Smooth muscle cell (in vitro differentiated cells): ENCODE results near the gene SARDH. TPM values are rescaled to one million over a fixed set of nuclear protein-coding genes. Genes with fewer than 3 reads are reported as not detected.

ENCODE experiments used
- DNase-seq: peaks from one replicate; lab custom pipeline; 2025; ENCODE audit not compliant: unreplicated experiment; lab: John Stamatoyannopoulos, UW
- H2AFZ ChIP-seq: fragments of 200-600 bp; sonication (generic); 2 replicates; pipeline ENCODE4 v1.6.0; 2016; ENCODE audit warnings: antibody characterized with exemption, low read depth, mild to moderate bottlenecking
- H3F3A ChIP-seq: fragments of 200-600 bp; sonication (generic); 2 replicates; pipeline ENCODE4 v1.6.0; 2017; ENCODE audit warnings: antibody characterized with exemption, low read depth
- H3K27ac ChIP-seq: fragments of 200-600 bp; sonication (generic); 2 replicates; pipeline ENCODE4 v1.5.1; 2016; ENCODE audit warnings: low read depth, mild to moderate bottlenecking
- H3K27me3 ChIP-seq: fragments of 200-600 bp; sonication (generic); 2 replicates; pipeline ENCODE4 v1.6.1; 2016; ENCODE audit warnings: low read depth, mild to moderate bottlenecking
- H3K36me3 ChIP-seq: fragments of 200-600 bp; sonication (generic); 2 replicates; pipeline ENCODE4 v1.5.1; 2016; ENCODE audit warnings: low read depth
- H3K4me1 ChIP-seq: fragments of 200-600 bp; sonication (generic); 2 replicates; pipeline ENCODE4 v1.5.1; 2016; ENCODE audit warnings: low read depth
- H3K4me2 ChIP-seq: fragments of 200-600 bp; sonication (generic); 2 replicates; pipeline ENCODE4 v1.6.0; 2016; ENCODE audit warnings: mild to moderate bottlenecking
- H3K4me3 ChIP-seq: fragments of 200-600 bp; sonication (generic); 2 replicates; pipeline ENCODE4 v1.5.1; 2016; ENCODE audit warnings: mild to moderate bottlenecking
- H3K79me2 ChIP-seq: fragments of 200-600 bp; sonication (generic); 2 replicates; pipeline ENCODE4 v1.6.0; 2016; ENCODE audit warnings: low read depth, mild to moderate bottlenecking
- H3K9ac ChIP-seq: fragments of 200-600 bp; sonication (generic); 2 replicates; pipeline ENCODE4 v1.6.0; 2016; ENCODE audit warnings: low read depth
- H3K9me3 ChIP-seq: fragments of 200-600 bp; sonication (generic); replicated peaks from 2 replicates; pipeline ENCODE4 v1.5.1; 2016; ENCODE audit warnings: low read depth
- H4K20me1 ChIP-seq: fragments of 200-600 bp; sonication (generic); 2 replicates; pipeline ENCODE4 v1.6.0; 2016; ENCODE audit warnings: low read depth
- CTCF ChIP-seq: fragments of 200-600 bp; sonication (generic); IDR thresholded peaks from 2 replicates; pipeline ENCODE4 v1.5.1; 2017; ENCODE audit warnings: borderline replicate concordance, mild to moderate bottlenecking, antibody characterized with exemption; ENCODE audit not compliant: insufficient read depth, poor library complexity, severe bottlenecking
- WGBS: methylation state at CpG from one replicate; pipeline ENCODE4 v1.1.7; 2016; ENCODE audit warnings: low lambda C conversion rate; 5-methylcytosine and 5-hydroxymethylcytosine counted together
- polyA plus RNA-seq: library from polyadenylated mRNA; unstranded; fragments of >200 nt; fragmentation: Nextera tagmentation; extraction: Ambion mirVana; gene quantifications from 2 replicates; pipeline ENCODE4 v1.2.1, GENCODE V29; 2016
- total RNA-seq: library from RNA; depleted of rRNA; stranded (reverse); fragments of >200 nt; gene quantifications from 2 replicates; pipeline ENCODE4 v1.2.3, GENCODE V29; 2014

The SARDH gene
- total and polyA plus RNA-seq, 2 experiments from 2014 or later: 3.3 to 10.1 TPM

GRCh38 chr9:133783331-133783731 is 45.2 kb upstream of the SARDH start:
- Histone ChIP-seq H3F3A (peaks cover 7% of the 10 kb centered on the region), H3K27ac (no peak overlapping the region), H4K20me1 (peaks cover 39% of the 10 kb centered on the region), H3K9me3 (no peaks in the 10 kb centered on the region), H3K9ac (no peak overlapping the region), H2AFZ (no peak overlapping the region), H3K27me3 (no peaks in the 10 kb centered on the region), H3K36me3 (no peaks in the 10 kb centered on the region), H3K79me2 (no peaks in the 10 kb centered on the region), H3K4me1 (no peaks in the 10 kb centered on the region), H3K4me2 (no peak overlapping the region), H3K4me3 (no peak overlapping the region)
- WGBS: 93% methylated on average over 4 of the region's 13 CpGs
- TF ChIP-seq CTCF: no peak
- DNase-seq: no peak

GRCh38 chr9:133782157-133783130 is 44.3 kb upstream of the SARDH start:
- Histone ChIP-seq H4K20me1 (peaks cover 34% of the 10 kb centered on the region), H3K4me1 (no peaks in the 10 kb centered on the region), H3F3A (peaks cover 7% of the 10 kb centered on the region), H2AFZ (no peak overlapping the region), H3K4me2 (peak overlapping the region; percentile 15), H3K79me2 (no peaks in the 10 kb centered on the region), H3K9ac (no peak overlapping the region), H3K27ac (peak overlapping the region; percentile 32), H3K27me3 (no peaks in the 10 kb centered on the region), H3K36me3 (no peaks in the 10 kb centered on the region), H3K4me3 (no peak overlapping the region), H3K9me3 (no peaks in the 10 kb centered on the region)
- peak; percentile 13 for DNase-seq
- 50% methylated on average over 16 of the region's 16 CpGs for WGBS
- TF ChIP-seq CTCF: peak; percentile 85

GRCh38 chr9:133781828-133782135 is 43.6 kb upstream of the SARDH start:
- Histone ChIP-seq H2AFZ (no peak overlapping the region), H3K9ac (no peak overlapping the region), H3K79me2 (no peaks in the 10 kb centered on the region), H4K20me1 (peaks cover 27% of the 10 kb centered on the region), H3K27me3 (no peaks in the 10 kb centered on the region), H3K36me3 (no peaks in the 10 kb centered on the region), H3K4me2 (peak overlapping the region; percentile 4), H3K27ac (no peak overlapping the region), H3K9me3 (no peaks in the 10 kb centered on the region), H3K4me1 (no peaks in the 10 kb centered on the region), H3K4me3 (no peak overlapping the region), H3F3A (peaks cover 7% of the 10 kb centered on the region)
- no peak for DNase-seq
- TF ChIP-seq CTCF: no peak
- WGBS: 84% methylated on average over 10 of the region's 10 CpGs
